ENCODE data around the gene FRS3. TPM values are rescaled to one million over a fixed set of nuclear protein-coding genes. Genes with fewer than 3 reads are reported as not detected.

FRS3 gene
- total and polyA plus RNA-seq, 2 experiments from 2014 or later = 1.3 to 3.3 TPM

DNA sequence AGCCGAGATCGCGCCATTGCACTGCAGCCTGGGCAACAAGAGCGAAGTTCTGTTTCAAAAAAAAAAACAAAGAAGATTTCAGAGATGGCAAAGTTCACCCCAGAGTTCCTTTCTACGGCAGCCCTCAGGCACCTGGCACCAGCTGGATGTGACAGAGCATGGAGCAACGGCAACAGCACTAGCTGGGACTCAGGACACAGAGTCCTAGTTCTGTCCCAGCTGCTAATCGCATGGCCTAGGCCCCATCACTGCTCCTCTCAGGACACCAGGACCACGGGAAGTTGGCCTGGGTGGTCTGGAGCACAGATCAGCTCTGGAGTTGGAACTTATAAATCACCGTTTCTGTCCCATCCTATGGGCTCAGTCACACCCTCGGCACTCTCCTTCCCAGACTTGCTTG, 33.6 kb downstream of the FRS3 start:
- H3K9me2 ChIP-seq (ENCODE audit: insufficient read depth) = no peaks in the 10 kb centered on the region
- H3K4me2 ChIP-seq = no peak overlapping the region
- no peak for ATAC-seq
- H3K79me2 ChIP-seq (replicated peaks; ENCODE audit: insufficient read depth) = no peaks in the 10 kb centered on the region
- no peaks in the 10 kb centered on the region for H4K20me1 ChIP-seq (replicated peaks; ENCODE audit: insufficient read depth)
- Mint-ChIP-seq H3K4me1 (peaks cover 4% of the 10 kb centered on the region; the same call in 2 of the 3 replicates), H3K27ac (no peak overlapping the region), H3K36me3 (ENCODE audit: low read depth) (no peaks in the 10 kb centered on the region), H3K27me3 (ENCODE audit: insufficient read depth, low read depth, poor library complexity) (peaks cover 3% of the 10 kb centered on the region), H3K4me3 (no peak overlapping the region), H3K9me3 (no peaks in the 10 kb centered on the region)
- no peak overlapping the region for H3K4me3 ChIP-seq
- no peaks in the 10 kb centered on the region for H3K27me3 ChIP-seq (ENCODE audit: insufficient read depth)
- no peak overlapping the region for H3K27ac ChIP-seq (ENCODE audit: low read depth)
- no peak for DNase-seq (ENCODE audit: low spot score)
- H3F3A ChIP-seq (replicated peaks; ENCODE audit: low read depth) = no peaks in the 10 kb centered on the region
- no peaks in the 10 kb centered on the region for H3K36me3 ChIP-seq (ENCODE audit: insufficient read depth)
- no peak overlapping the region; the same call in 1 of the 2 replicates for H2AFZ ChIP-seq
- H3K4me1 ChIP-seq (ENCODE audit: insufficient read depth) = no peaks in the 10 kb centered on the region; the same call in 1 of the 2 replicates
- TF ChIP-seq EZH2phosphoT487 (IDR thresholded peaks at IDR 0.05; ENCODE audit: unreplicated experiment) = no peak
- TF ChIP-seq, protein P1, sequence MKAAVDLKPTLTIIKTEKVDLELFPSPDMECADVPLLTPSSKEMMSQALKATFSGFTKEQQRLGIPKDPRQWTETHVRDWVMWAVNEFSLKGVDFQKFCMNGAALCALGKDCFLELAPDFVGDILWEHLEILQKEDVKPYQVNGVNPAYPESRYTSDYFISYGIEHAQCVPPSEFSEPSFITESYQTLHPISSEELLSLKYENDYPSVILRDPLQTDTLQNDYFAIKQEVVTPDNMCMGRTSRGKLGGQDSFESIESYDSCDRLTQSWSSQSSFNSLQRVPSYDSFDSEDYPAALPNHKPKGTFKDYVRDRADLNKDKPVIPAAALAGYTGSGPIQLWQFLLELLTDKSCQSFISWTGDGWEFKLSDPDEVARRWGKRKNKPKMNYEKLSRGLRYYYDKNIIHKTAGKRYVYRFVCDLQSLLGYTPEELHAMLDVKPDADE (IDR thresholded peaks at IDR 0.05) = no peak
- TF ChIP-seq POLR2AphosphoS5 (IDR thresholded peaks at IDR 0.05; ENCODE audit: low read depth) = no peak
- no peak for TF ChIP-seq STAT1 (IDR thresholded peaks at IDR 0.05; ENCODE audit: unreplicated experiment)
- TF ChIP-seq, protein P2, sequence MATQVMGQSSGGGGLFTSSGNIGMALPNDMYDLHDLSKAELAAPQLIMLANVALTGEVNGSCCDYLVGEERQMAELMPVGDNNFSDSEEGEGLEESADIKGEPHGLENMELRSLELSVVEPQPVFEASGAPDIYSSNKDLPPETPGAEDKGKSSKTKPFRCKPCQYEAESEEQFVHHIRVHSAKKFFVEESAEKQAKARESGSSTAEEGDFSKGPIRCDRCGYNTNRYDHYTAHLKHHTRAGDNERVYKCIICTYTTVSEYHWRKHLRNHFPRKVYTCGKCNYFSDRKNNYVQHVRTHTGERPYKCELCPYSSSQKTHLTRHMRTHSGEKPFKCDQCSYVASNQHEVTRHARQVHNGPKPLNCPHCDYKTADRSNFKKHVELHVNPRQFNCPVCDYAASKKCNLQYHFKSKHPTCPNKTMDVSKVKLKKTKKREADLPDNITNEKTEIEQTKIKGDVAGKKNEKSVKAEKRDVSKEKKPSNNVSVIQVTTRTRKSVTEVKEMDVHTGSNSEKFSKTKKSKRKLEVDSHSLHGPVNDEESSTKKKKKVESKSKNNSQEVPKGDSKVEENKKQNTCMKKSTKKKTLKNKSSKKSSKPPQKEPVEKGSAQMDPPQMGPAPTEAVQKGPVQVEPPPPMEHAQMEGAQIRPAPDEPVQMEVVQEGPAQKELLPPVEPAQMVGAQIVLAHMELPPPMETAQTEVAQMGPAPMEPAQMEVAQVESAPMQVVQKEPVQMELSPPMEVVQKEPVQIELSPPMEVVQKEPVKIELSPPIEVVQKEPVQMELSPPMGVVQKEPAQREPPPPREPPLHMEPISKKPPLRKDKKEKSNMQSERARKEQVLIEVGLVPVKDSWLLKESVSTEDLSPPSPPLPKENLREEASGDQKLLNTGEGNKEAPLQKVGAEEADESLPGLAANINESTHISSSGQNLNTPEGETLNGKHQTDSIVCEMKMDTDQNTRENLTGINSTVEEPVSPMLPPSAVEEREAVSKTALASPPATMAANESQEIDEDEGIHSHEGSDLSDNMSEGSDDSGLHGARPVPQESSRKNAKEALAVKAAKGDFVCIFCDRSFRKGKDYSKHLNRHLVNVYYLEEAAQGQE (IDR thresholded peaks at IDR 0.05; ENCODE audit: unreplicated experiment) = no peak
- no peak for TF ChIP-seq CREB1 (CRISPR knock-in tag; IDR thresholded peaks at IDR 0.05; ENCODE audit: low read depth)
- no peak for TF ChIP-seq ZNF331 (CRISPR knock-in tag; IDR thresholded peaks at IDR 0.05; ENCODE audit: low read depth)

DNA sequence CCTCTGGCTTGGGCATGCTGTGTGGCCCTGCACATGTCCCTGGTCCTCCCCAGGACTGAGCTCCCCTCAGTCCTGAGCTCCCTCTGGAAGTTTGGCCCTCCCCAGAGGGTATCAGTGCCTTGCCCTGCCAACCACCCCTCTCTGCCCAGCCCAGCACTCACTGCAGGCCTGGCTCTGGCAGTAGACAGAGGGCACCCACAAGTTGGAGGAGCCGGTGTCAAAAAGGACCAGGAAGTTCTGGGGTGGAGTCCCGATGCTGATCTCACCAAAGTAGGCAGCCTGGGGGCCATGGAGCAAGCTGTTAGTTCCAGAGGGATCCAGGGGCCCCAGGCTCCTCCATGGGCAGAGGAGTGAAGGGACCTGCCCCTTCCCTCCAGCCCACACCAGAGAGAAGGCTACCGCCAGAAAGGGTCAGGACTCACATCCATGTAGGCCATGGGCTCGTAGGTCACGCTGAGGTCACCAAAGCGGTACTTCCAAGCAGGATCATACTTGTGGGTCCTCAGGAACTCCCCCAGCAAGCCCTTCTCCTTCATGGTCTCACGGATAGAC, 35.4 kb downstream of the FRS3 start:
- no peaks in the 10 kb centered on the region for H3K27me3 ChIP-seq (ENCODE audit: insufficient read depth)
- no peaks in the 10 kb centered on the region for H3K36me3 ChIP-seq (ENCODE audit: insufficient read depth)
- Mint-ChIP-seq H3K27me3 (ENCODE audit: insufficient read depth, low read depth, poor library complexity) (peaks cover 2% of the 10 kb centered on the region), H3K9me3 (no peaks in the 10 kb centered on the region), H3K36me3 (ENCODE audit: low read depth) (no peaks in the 10 kb centered on the region), H3K27ac (no peak overlapping the region), H3K4me1 (peaks cover 4% of the 10 kb centered on the region; the same call in 2 of the 3 replicates), H3K4me3 (no peak overlapping the region)
- H3K27ac ChIP-seq (ENCODE audit: low read depth) = no peak overlapping the region
- no peaks in the 10 kb centered on the region for H3K9me2 ChIP-seq (ENCODE audit: insufficient read depth)
- H3K4me2 ChIP-seq = no peak overlapping the region
- no peaks in the 10 kb centered on the region; the same call in 1 of the 2 replicates for H3K4me1 ChIP-seq (ENCODE audit: insufficient read depth)
- DNase-seq (ENCODE audit: low spot score) (no peak), ATAC-seq (no peak)
- H3F3A ChIP-seq (replicated peaks; ENCODE audit: low read depth) = no peaks in the 10 kb centered on the region
- no peak overlapping the region for H3K4me3 ChIP-seq
- H3K79me2 ChIP-seq (replicated peaks; ENCODE audit: insufficient read depth) = no peaks in the 10 kb centered on the region
- no peak overlapping the region for H2AFZ ChIP-seq
- H4K20me1 ChIP-seq (replicated peaks; ENCODE audit: insufficient read depth) = no peaks in the 10 kb centered on the region
- TF ChIP-seq ZNF331 (CRISPR knock-in tag; IDR thresholded peaks at IDR 0.05; ENCODE audit: low read depth) = no peak
- TF ChIP-seq ZNF114 (CRISPR knock-in tag; IDR thresholded peaks at IDR 0.05) = no peak
- TF ChIP-seq, protein P2 (IDR thresholded peaks at IDR 0.05; ENCODE audit: unreplicated experiment) = no peak

All from GM23338 (cell line).